Measurements from ENCODE around the gene AIP. TPM values are rescaled to one million over a fixed set of nuclear protein-coding genes. Genes with fewer than 3 reads are reported as not detected.
"Not testable (repeated sequence)": the region's sequence is repeated elsewhere in the genome, so short reads cannot be mapped to it uniquely, and the experiment has no call there.

Gene AIP
- total RNA-seq, 4 donors from 2014 or later = 88.2 to 117 (median 96.0) TPM

- no peak overlapping the region for H3K4me3 ChIP-seq
- TF ChIP-seq CTCF (IDR thresholded peaks at IDR 0.05) = no peak
- H3K36me3 ChIP-seq = peaks cover 0 to 13% (median 0%) of the 10 kb centered on the region in 3 donors
- peak overlapping the region in 3 of 4 donors; percentile 87 to 98 (median 97) for H3K27ac ChIP-seq
- no peaks in the 10 kb centered on the region for H3K9me3 ChIP-seq
- WGBS, 2 donors = 90 to 97% methylated on average over 10 of the region's 10 CpGs
- peaks cover 4 to 41% (median 30%) of the 10 kb centered on the region in 4 donors for H3K4me1 ChIP-seq
- no peak for DNase-seq (ENCODE audit: low spot score in 2 of 2)
- H3K27me3 ChIP-seq = no peaks in the 10 kb centered on the region
Observed at GRCh38 chr11:67463186-67463585, 19.6 kb upstream of the AIP start.

DNA sequence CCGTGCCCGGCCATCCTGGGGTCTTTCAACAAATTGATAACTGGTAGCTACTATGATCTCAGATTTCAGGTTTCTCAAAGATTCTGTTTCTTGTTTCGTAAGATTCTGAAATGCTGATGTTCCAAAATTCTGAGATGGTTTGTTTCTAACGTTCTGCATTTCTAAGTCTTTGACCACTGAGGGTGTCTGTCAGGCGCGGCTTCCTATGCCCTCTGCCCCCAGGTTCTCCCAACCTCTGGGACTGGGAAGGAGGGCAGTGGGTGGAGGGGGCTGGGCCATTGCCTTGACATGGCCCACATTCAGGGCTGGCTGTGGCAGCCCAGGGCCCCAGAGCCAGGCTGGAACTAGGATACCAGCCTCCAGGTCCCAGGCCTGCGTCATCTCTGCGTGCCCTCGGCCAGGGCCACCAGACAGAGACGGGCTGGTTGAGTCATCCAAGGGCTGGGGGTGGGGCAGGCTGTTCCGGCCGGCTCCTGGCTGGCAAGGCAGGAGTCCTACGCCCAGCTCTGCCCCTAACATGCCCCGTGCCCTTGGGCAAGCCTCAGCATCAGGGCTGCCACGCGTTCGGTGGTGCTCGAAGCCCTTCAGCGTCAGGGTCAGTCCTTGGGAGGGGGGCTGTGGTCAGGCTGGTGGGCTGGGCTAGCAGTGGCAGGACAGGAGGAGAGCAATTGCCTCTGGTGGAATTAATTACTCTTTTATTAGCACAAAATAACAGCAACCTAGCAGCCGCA lies 19.0 kb upstream of the AIP start:
- H3K27ac ChIP-seq = peak overlapping the region; percentile 87 to 98 (median 96)
- H3K4me1 ChIP-seq = peaks cover 4 to 46% (median 32%) of the 10 kb centered on the region in 4 donors
- H3K27me3 ChIP-seq = no peaks in the 10 kb centered on the region
- WGBS, 2 donors = 53 to 61% methylated on average over 14 to 19 of the region's 20 CpGs
- TF ChIP-seq EP300 (IDR thresholded peaks at IDR 0.05) (peak in 1 of 2 donors; percentile 24), CTCF (IDR thresholded peaks at IDR 0.05) (no peak), POLR2A (IDR thresholded peaks at IDR 0.05) (peak in 1 of 2 donors; percentile 16)
- DNase-seq (ENCODE audit: low spot score in 2 of 2) = peak; percentile 58 to 60
- no peaks in the 10 kb centered on the region for H3K9me3 ChIP-seq
- H3K36me3 ChIP-seq = peaks cover 0 to 13% (median 0%) of the 10 kb centered on the region in 3 donors
- H3K4me3 ChIP-seq = peak overlapping the region; percentile 47 to 71 (median 56)

- TF ChIP-seq EP300 (IDR thresholded peaks at IDR 0.05) = peak in 1 of 2 donors; percentile 69
- peak in 1 of 2 donors; percentile 51 for TF ChIP-seq POLR2A (IDR thresholded peaks at IDR 0.05)
- no peak for TF ChIP-seq CTCF (IDR thresholded peaks at IDR 0.05)
- peak overlapping the region; percentile 87 to 98 (median 96) for H3K27ac ChIP-seq
- peak; percentile 85 to 89 for DNase-seq (ENCODE audit: low spot score in 2 of 2)
- 4 to 8% methylated on average over 45 to 47 of the region's 56 CpGs for WGBS, 2 donors
- H3K36me3 ChIP-seq = peaks cover 0 to 13% (median 0%) of the 10 kb centered on the region in 3 donors
- H3K27me3 ChIP-seq = no peaks in the 10 kb centered on the region
- peaks cover 4 to 48% (median 30%) of the 10 kb centered on the region in 4 donors for H3K4me1 ChIP-seq
- peak overlapping the region; percentile 47 to 71 (median 56) for H3K4me3 ChIP-seq
- no peaks in the 10 kb centered on the region for H3K9me3 ChIP-seq
Observed at GRCh38 chr11:67464411-67465188, 18.2 kb upstream of the AIP start.

DNA sequence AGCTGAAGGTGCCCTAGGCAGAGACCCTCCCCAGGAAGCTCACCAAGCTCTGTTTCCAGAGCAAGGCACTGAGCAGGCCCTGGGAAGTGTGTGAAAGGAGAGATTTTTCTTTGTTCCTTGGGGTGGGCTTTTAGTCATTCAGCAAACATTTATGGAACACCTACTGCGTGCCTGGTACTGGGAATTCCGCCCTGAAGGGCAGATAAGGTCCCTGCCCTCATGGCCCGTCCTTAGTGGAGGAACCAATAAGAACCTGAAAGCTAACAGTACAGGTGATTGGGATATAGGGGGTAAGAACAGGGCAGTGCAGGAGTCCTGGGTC lies 17.7 kb upstream of the AIP start:
- WGBS, 2 donors = 40 to 68% methylated on average over 3 of the region's 3 CpGs
- TF ChIP-seq EP300 (IDR thresholded peaks at IDR 0.05) = no peak
- no peak for TF ChIP-seq CTCF (IDR thresholded peaks at IDR 0.05)
- no peak for TF ChIP-seq POLR2A (IDR thresholded peaks at IDR 0.05)
- H3K36me3 ChIP-seq = peaks cover 0 to 13% (median 0%) of the 10 kb centered on the region in 3 donors
- H3K27ac ChIP-seq = peak overlapping the region; percentile 87 to 98 (median 96)
- peak overlapping the region; percentile 47 to 71 (median 56) for H3K4me3 ChIP-seq
- DNase-seq (ENCODE audit: low spot score in 2 of 2) = no peak
- H3K4me1 ChIP-seq = peaks cover 4 to 54% (median 32%) of the 10 kb centered on the region in 4 donors
- H3K9me3 ChIP-seq = no peaks in the 10 kb centered on the region
- H3K27me3 ChIP-seq = no peaks in the 10 kb centered on the region

DNA sequence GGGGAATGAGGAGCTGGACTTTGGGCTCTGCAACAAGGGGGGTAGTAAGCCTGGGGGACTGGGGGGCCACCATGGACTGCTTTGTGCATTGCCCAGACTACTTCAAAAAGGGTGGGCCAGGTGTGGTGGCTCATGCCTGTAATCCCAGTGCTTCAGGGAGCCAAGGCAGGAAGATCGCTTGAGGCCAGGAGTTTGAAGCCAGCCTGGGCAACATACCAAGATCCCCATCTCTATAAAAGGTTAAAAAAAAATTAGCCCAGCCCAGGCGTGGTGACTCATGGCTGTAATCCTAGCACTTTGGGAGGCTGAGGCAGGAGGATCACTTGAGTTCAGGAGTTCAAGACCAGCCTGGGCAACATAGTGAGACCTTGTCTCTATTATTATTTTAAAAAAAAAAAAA lies 17.3 kb upstream of the AIP start:
- Histone ChIP-seq H3K27ac (peak overlapping the region in 3 of 4 donors; percentile 95 to 98 (median 97)), H3K36me3 (peaks cover 0 to 13% (median 0%) of the 10 kb centered on the region in 3 donors), H3K4me3 (peak overlapping the region in 1 of 4 donors; percentile 63), H3K4me1 (peaks cover 4 to 58% (median 33%) of the 10 kb centered on the region in 4 donors)
- DNase-seq (ENCODE audit: low spot score in 2 of 2); H3K27me3 ChIP-seq; H3K9me3 ChIP-seq: not testable (repeated sequence)
- WGBS, 2 donors = 58 to 77% methylated on average over 2 of the region's 2 CpGs
